Tibial artery (tissue), 4 donors: ENCODE measurements around the gene FLRT2.

Experiments
- DNase-seq, 2 donors: peaks; one replicate each; pipeline ENCODE4 v3.0.0-alpha.2; 2019
- H3K27ac ChIP-seq, 2 donors: fragments of 200-600 bp; sonication (generic) in 1 of 2; 1 replicate in 1 of 2; 2 replicates in 1 of 2; pipeline ENCODE4 v1.5.1; 2018 to 2019; ENCODE audit warnings: mild to moderate bottlenecking in 1 of 2
- H3K27me3 ChIP-seq, 2 donors: fragments of 200-600 bp; sonication (generic) in 1 of 2; one replicate each; pipeline versions ENCODE4 v1.5.1 to v1.6.0; 2016 to 2019
- H3K36me3 ChIP-seq, 3 donors: fragments of 200-600 bp; sonication (generic) in 2 of 3; one replicate each; pipeline ENCODE4 v1.5.1; 2016 to 2019; ENCODE audit warnings: mild to moderate bottlenecking in 2 of 3
- H3K4me1 ChIP-seq, 4 donors: fragments of 200-600 bp; sonication (generic) in 2 of 4; 1 replicate in 3 of 4; 2 replicates in 1 of 4; pipeline ENCODE4 v1.5.1; 2016 to 2019
- H3K4me3 ChIP-seq, 2 donors: fragments of 200-600 bp; sonication (generic) in 1 of 2; 1 replicate in 1 of 2; 2 replicates in 1 of 2; pipeline ENCODE4 v1.5.1; 2018 to 2019; ENCODE audit warnings: mild to moderate bottlenecking in 2 of 2
- H3K9me3 ChIP-seq, 3 donors: fragments of 200-600 bp; sonication (generic) in 1 of 3; one replicate each; pipeline ENCODE4 v1.5.1; 2016 to 2019
- CTCF ChIP-seq, 2 experiments: fragments of 200-600 bp in 1 of 2; fragments of 450-650 bp in 1 of 2; IDR thresholded peaks; one replicate each; pipeline ENCODE4 v1.5.1; 2017 to 2019; ENCODE audit warnings: antibody characterized with exemption in 2 of 2, mild to moderate bottlenecking in 1 of 2, moderate library complexity in 1 of 2
- intact Hi-C: fragments of 100-400 bp; cut with DNase I; formaldehyde crosslinking; loops from one replicate; pipeline ENCODE4 v1.15.0; 2023; ENCODE audit warnings: low total_unique reads

FLRT2 gene

DNA sequence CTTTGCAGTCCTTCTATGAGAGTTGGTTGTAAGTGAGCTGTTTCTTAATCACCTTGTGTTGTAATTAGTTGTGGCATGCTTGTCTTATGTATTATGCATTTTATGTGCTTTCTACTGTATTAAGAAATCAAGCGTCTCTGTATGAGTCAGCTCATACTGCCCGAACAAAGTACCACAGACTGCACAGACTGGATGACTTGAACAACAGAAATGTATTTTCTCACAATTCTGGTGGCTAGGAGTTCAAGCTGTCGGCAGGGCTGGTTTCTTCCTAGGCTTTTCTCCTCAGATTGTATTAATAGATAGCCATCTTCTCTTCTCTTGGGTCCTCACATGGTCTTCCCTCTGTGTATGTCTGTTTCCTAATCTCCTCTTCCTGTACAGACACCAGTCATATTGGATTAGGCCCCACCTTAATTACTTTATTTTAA is 77.7 kb downstream of the FLRT2 start:
- intact Hi-C loops = no loop called here
- no peak for DNase-seq
- TF ChIP-seq CTCF (IDR thresholded peaks at IDR 0.05) = no peak
- no peaks in the 10 kb centered on the region for H3K4me1 ChIP-seq
- no peak overlapping the region for H3K4me3 ChIP-seq
- H3K9me3 ChIP-seq = no peaks in the 10 kb centered on the region
- no peak overlapping the region for H3K27ac ChIP-seq
- H3K27me3 ChIP-seq = no peaks in the 10 kb centered on the region
- no peaks in the 10 kb centered on the region for H3K36me3 ChIP-seq

DNA sequence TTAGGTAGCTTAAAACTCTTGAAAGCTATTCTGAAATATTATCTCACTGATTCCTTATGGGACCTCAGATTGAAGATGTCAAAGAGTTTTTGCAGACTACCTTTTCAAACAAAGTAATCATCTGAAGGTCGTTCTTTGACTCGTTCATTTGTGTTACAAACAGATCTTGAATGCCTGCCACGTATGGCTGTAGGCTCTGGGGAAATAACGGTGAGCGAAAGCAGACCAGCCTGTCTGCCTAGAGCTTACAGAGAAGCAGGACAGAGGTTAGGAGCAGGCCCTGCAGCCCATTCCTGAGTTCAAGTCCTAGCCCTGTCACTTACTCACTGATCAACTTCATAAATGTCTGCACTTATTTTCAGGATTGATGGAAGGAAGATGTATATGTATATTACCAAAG is 83.6 kb downstream of the FLRT2 start:
- Histone ChIP-seq H3K9me3 (no peaks in the 10 kb centered on the region), H3K4me1 (no peaks in the 10 kb centered on the region), H3K36me3 (no peaks in the 10 kb centered on the region), H3K4me3 (no peak overlapping the region), H3K27ac (no peak overlapping the region), H3K27me3 (no peaks in the 10 kb centered on the region)
- TF ChIP-seq CTCF (IDR thresholded peaks at IDR 0.05) = no peak
- intact Hi-C loops = no loop called here
- no peak for DNase-seq

- TF ChIP-seq CTCF (IDR thresholded peaks at IDR 0.05) = no peak
- no peak overlapping the region for H3K4me3 ChIP-seq
- DNase-seq = no peak
- no peaks in the 10 kb centered on the region for H3K4me1 ChIP-seq
- no peak overlapping the region for H3K27ac ChIP-seq
- peaks cover 0 to 5% (median 2%) of the 10 kb centered on the region in 3 donors for H3K36me3 ChIP-seq
- intact Hi-C loops = no loop called here
- no peaks in the 10 kb centered on the region for H3K27me3 ChIP-seq
- H3K9me3 ChIP-seq = no peaks in the 10 kb centered on the region
These were observed 86.5 kb downstream of the FLRT2 start for GRCh38 chr14:85616386-85616885.

- DNase-seq = no peak
- Histone ChIP-seq H3K27ac (no peak overlapping the region), H3K4me3 (no peak overlapping the region), H3K4me1 (no peaks in the 10 kb centered on the region), H3K36me3 (peaks cover 0 to 10% (median 6%) of the 10 kb centered on the region in 3 donors), H3K27me3 (no peaks in the 10 kb centered on the region), H3K9me3 (no peaks in the 10 kb centered on the region)
- TF ChIP-seq CTCF (IDR thresholded peaks at IDR 0.05) = no peak
- intact Hi-C loops = no loop called here
These were observed 86.9 kb downstream of the FLRT2 start for GRCh38 chr14:85616886-85617285.

DNA sequence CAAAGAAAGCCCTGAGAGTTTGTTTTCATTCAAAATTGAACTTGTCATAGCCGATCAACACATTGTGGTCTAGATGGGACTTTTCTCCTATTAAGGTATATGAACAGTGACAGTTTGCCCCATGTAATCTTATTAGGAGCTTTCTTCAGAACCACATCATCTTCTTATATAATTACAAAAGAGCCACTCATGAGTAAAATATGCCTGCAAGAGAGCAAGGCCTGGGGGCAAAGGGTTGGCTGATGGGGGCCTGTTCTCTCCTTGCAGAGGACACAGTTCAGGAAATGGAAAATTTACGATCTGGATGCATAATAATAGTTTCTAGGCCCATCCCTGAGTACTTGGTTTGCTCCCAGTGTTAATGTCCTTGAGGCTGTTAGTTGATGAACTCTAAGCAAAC is 87.8 kb downstream of the FLRT2 start:
- no peak for DNase-seq
- no peaks in the 10 kb centered on the region for H3K4me1 ChIP-seq
- H3K36me3 ChIP-seq = peaks cover 0 to 16% (median 9%) of the 10 kb centered on the region in 3 donors
- intact Hi-C loops = no loop called here
- H3K27me3 ChIP-seq = no peaks in the 10 kb centered on the region
- H3K27ac ChIP-seq = no peak overlapping the region
- TF ChIP-seq CTCF (IDR thresholded peaks at IDR 0.05) = no peak
- no peak overlapping the region for H3K4me3 ChIP-seq
- H3K9me3 ChIP-seq = no peaks in the 10 kb centered on the region

DNA sequence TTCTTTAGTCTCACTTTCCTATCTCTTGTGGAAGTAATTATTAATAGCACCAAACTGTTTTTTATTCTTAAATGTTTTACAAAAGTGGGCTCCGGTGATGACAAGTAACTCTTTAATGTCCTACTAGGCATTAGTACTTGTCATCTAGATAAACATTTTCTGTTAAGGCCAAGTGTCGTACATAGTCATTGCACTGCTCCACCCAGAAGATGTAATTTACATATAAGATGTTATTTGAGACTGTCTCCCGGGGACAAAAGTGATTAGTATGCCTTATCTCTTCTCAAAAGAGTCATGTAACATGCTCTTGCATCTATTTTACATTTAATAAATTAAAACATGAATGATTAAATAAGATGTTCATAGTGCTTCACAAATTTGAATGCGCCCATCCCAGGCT is 88.4 kb downstream of the FLRT2 start:
- H3K27me3 ChIP-seq = no peaks in the 10 kb centered on the region
- no peaks in the 10 kb centered on the region for H3K9me3 ChIP-seq
- no peak overlapping the region for H3K27ac ChIP-seq
- DNase-seq = no peak
- H3K36me3 ChIP-seq = peaks cover 0 to 22% (median 9%) of the 10 kb centered on the region in 3 donors
- TF ChIP-seq CTCF (IDR thresholded peaks at IDR 0.05) = no peak
- no peaks in the 10 kb centered on the region for H3K4me1 ChIP-seq
- intact Hi-C loops = no loop called here
- H3K4me3 ChIP-seq = no peak overlapping the region
